NCI-H748 (cell line): ENCODE data around the gene GPRC5C.

Experiments used
- DNase-seq: peaks from one replicate; lab custom pipeline; 2025; ENCODE audit not compliant: unreplicated experiment; lab: John Stamatoyannopoulos, UW

The GPRC5C gene, protein sequence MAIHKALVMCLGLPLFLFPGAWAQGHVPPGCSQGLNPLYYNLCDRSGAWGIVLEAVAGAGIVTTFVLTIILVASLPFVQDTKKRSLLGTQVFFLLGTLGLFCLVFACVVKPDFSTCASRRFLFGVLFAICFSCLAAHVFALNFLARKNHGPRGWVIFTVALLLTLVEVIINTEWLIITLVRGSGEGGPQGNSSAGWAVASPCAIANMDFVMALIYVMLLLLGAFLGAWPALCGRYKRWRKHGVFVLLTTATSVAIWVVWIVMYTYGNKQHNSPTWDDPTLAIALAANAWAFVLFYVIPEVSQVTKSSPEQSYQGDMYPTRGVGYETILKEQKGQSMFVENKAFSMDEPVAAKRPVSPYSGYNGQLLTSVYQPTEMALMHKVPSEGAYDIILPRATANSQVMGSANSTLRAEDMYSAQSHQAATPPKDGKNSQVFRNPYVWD

DNA sequence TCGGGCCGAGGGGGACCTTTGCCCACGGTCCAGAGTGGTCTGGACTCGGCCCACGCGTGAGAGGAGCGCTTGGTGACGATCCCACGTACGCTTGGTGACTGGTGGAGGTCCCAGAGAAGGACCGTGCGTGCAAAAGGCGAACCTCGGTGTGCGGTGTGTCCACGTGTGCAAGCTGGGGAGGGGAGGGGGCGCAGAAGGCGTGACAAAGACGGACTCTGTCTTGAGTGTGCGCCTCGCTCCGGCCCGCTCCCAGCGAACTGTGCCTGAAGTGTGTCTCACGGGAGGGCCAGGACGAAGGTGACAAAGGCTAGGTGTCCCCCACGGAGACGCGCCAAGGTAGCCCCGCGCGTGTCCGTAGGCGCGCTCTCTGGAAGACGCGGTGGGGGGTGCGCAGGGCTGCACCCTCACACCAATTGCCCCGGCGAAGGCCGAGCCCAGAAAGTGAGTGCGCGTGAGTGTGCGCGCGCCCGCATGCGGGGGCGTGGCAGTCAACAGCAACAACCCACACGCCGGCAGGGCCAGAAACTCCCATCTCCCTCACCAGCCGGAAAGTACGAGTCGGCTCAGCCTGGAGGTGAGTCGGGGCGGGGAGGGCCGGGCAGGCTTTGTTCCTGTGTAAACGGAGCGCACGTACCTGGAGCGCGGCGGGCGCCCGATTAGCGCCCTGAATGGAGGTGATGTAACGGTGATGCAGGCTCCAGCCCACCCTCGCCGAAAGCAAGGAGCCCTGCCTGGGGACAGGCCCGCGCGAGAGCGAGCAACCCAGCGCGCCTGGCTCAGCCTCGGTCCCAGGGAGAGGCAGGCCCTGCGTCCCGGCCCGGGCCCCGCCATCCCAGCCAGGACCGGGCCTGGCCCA, at the start of gene GPRC5C:
TSS of gene GPRC5C (plus strand) at position 521 of the 856 bp plus-strand sequence. CDS start 7,689 bp downstream, outside the sequence.
- peak; percentile 82 for DNase-seq

DNA sequence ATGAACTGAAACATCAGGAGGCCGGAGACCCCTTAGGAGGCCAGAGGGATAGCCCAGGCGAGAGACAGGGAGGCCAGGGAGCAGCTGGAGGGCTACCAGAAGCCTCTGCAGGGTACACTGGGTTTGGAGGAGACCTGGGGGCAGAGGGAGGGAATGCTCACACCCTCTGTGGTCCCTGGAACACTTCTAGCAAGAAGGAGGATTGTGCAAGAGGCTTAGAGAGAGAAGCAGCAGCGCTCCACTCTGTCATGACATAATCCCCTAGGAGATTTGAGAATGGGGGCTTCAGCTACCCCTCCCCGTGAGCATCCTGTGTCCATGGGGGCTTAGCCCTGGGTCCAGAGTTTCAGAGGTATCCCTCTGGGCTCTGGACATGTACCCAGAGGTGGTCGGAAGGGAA, 48.7 kb upstream of the GPRC5C start:
- DNase-seq, result no peak

DNA sequence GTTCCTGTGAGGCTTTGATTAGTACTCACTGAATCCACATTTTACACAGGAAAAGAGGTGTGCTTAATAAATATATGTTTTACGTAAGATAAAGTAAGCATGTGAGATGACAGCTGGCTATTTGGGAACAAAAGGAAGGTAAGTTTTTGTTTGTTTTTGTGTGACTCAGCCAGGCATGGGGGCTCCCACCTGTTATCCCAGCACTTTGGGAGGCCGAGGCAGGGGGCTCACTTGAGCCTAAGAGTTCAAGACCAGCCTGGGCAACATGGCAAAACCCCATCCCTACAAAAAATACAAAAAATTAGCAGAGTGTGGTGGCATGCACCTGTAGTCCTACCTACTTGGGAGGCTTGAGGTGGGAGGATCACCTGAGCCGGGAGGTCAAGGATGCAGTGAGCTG, 46.7 kb upstream of the GPRC5C start:
- DNase-seq, result no peak

DNA sequence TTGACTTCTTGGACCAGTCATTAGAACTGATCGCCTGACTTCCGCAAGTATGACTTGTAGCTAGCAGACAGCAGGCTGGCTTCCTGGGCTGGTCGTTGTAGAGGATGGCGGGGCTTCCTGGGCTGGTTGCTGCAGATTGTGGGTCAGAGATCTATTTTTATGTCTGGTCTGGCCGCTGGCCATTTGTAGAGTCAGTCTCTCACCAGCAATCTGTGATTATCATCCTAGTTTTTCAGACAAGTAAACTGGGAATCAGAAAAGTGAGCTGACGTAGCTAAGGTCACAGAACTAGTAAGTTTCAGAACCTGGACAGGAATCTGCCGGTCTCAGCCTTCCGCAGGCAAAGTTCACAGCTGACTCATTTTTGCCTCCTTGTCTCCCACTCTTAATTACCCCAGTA, 45.5 kb upstream of the GPRC5C start:
- no peak for DNase-seq

DNA sequence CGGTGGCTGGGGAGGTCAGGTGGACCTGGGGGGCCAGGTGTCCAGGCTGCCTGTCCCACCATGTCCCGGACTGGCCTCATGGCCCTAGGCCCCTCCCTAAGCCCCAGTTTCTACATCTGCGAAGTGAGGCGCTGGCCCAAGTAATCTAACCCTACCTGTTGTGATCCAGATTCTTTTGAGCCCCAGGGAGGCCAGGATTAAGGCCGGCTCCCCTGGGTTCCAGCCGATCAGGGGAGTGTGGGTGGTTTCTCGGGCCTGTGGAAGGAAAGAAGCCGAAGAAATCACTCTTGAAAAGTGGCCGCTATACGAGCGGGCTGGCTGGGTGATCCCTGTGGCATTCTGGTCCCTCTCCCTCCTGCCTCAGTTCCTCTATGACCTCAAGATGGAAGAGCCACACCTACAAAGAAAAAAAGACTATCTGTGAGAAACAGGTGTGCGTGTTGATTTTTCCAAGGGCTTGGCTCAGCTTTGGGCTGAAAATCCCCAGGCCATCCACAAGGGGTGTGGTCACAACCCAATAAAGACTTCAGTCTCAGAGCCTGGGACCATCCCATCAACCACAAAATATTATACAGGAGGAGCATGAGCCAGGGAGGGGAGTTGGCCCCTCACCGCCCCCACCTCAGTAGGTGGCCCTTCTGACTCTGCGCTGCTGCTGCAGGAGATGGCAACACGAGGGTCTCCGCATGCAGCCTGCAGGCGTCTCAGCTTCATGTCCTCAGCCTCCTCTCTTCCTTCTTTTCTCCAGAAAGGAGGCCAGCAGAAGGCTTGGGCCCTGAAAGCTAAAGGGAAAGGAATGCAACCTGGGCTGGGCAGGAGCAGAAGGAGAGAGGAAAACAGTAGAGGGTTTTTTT, 44.3 kb upstream of the GPRC5C start:
- no peak for DNase-seq

DNA sequence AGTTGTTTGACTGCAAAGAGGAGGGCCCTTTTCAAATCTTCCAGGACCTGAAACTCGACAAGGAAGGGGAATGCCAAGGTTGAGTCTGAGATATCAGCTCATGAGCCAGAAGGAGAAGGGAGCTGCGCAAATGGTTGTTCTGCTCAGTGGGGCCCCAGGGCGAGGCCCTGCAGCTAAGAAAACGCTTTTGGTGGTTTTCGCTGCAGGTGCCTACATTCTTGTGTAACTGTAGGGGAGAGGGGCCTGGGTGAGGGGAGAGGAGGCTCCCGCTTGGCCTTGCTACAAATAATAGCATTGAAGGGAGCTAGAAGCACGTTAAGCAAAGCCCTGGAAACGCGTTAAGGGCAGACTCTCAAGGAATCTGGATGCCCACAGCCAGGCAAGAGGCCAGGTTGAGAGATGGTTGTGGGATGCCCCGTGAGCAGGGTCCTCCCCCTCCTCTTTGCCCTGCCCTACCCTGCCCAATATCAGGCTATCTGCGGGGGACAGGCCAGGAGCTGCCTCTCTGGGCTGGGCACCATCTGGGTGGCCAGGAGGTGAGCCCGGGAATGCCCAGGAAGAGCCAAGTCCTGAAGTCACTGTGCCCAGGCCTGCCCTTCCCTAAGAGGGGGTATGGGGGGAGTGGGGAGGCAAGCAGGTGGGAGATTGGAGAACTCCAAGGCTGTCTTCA, 42.7 kb upstream of the GPRC5C start:
- DNase-seq, result no peak

DNA sequence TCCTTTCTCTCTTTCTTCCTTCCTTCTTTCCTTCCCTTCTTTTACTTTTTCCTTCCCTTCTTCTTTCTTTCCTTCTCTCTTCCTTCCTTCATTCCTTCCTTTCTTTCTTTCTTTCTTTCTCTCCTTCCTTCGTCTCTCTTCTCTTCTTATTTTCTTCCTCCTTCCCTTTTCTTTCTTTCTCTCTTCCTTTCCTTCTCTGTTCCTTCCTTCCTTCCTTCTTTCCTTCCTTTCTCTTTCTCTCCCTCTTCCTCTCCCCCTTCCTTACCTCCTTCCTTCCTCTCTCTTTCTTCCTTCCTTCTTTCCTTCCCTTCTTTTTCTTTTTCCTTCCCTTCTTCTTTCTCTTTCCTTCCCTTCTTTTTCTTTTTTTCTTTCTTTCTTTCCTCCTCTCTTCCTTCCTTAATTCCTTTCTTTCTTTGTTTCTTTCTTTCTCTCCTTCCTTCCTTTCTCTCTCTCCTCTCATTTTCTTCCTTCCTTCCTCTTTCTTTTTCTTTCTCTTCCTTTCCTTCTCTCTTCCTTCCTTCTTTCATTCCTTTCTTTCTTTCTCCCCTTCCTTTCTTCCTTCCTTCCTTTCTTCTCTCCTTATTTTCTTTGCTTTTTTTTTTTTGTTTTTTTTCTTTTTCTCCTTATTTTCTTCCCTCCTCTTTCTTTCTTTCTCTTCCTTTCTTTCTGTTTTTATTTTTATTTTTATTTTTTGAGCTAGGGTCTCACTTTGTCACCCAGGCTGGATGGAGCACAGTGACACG, 41.8 kb upstream of the GPRC5C start:
- DNase-seq, result no peak

DNA sequence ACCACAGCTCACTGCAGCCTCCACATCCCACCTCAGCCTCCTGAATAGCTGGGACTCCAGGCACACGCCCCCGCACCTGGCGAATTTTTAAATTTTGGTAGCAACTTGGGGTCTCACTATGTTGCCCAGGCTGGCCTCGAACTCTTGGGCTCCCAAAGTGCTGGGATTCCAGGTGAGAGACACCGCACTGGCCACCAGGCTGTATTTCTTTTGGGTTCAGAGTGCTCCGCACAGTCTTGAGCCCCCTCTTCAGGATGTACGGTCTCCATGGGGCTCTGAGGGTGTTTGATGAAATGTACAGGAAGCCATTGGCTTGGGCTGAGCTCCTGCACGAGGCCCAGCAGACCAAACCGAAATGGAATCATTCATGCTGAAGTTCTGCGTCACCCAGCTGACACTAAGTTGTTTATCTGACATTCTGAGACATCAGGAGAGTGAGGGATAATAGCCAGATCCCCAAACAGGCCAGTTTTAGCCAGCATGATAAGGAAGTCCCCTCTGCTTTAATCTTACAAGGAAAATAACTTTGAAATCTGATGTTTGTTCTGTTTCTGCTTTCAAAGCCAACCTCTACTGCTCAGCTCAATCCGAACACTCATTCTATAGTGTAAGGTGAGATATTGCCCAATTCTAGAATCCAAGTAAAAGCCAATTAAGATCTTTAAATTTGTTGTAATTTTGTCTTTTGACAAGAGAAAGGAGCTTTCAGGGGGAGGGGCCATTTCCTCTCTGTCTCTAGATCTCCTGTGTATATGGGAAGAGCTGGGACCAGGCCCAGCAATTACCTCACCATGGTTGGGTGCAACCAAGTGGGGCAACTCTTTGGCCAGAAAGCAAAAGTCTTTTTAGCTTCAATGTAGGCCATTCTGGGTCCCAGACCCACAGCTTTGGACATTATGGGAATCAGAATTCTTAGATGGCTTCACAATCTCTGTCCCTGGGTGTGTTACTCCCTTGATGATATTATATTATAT, 40.9 kb upstream of the GPRC5C start:
- DNase-seq, result no peak

DNA sequence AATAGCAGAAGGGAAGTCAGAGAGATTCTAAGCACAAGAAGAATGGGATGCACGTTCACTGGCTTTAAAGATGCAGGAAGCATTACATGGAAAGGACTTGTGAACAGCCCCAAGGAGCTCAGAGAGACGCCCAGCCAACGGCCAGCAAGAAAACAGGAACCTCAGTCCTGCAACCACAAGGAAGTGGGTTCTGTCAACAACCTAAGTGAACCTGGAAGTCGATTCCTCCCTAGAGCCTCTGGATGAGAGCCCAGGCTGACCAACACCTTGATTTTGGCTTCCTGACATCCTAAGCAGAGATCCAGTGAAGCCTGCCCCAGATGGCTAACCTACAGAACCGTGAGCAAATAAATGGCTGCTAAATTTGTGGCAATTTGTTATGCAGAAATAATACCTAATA, 40.1 kb upstream of the GPRC5C start:
- no peak for DNase-seq

DNA sequence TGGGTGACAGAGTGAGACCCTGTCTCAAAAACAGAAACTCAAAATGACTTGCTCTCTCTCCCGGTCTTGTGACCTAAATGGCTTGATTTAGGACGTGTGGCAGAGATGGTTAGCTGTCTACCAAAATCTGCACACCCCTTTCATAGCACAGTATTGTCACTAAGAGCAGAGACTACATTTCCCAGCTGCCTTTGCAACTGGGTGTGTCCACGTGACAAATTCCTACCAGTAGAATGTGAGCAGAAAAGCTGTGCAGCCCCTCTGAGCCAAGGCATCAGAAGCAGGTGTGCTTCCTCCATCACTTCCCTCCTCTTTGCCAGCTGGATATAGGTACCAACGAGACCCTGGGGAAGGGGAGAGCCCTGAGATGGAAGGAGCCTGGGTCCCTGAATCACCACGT, 39.0 kb upstream of the GPRC5C start:
- no peak for DNase-seq

DNA sequence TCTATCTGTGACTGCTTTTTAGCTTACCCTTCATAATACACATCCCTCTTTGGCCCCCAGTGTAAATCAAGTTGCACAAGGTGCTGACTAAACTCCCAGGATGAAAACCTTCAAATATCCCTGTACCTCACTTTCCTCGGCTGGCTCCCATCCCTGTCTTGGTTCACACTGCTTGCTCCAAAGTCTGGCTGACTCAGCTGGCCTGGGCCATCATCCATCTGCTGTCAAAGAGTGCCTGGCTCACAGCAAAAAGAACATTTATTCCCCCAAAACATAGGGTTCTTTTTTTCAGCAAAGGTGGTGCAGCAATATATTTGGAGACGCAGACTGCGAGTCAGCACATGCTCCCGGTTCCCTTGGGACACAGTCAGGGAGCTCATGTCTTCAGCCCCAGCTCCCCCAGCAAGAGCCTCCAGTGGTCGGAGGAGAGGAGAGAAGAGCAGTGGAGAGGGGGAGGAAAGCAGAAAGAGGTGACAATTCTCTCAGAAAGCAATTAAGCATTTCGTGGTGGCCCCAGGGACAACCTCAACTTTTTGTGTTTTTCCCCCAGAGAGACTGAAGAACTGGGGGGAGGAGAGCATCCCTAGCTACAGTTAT, 38.4 kb upstream of the GPRC5C start:
- no peak for DNase-seq

DNA sequence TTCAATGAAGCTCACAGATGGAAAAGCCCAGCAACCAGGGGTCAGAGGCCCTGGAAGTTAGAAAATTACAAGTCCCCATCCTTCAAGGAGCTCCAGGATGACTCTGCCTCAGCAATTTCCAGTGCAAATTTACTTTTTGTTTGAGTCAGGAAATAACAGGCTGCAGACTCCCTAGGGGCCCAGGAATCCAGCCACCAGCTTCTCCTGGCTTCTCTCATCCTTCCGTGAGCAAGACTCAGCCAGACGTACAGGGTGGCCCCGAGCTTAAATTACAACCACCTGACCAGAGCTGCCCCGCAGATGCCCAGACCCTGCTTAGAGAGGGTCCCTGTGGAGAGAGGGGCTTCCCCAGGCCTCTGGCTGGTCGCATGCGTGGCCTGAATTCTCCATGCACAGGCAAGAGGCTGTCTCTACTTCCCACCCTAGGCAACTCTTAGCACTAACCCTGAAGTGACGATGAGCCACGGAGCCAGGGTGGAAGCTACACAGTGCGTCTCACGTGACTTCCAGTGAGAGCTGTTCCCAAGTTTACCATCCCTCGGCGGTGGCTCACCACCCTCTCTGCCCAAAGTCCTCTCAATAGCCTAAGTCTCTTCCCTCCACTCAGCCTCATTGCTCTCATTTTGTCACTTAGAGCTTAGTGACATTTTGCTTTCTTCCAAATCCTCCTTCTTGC, 37.5 kb upstream of the GPRC5C start:
- no peak for DNase-seq

DNA sequence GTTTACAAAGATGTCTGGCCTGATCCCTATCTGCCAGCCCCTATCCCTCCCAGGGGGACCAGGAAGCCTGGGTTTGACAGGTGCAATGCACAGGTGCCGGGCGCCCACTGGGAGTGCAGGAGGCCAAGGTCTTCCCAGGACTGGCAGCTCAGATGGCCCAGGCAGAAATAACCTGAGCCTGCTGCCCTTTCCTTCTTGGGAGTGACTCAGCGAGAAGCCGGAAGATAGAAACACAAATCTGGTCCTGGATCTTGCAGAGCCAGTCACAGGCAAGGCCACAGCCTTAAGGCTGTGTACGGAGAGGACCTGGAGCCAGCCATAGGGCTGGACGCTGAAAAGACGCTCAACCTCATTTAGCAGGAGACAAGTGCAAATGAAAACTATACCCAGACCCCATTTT, 36.9 kb upstream of the GPRC5C start:
- no peak for DNase-seq

DNA sequence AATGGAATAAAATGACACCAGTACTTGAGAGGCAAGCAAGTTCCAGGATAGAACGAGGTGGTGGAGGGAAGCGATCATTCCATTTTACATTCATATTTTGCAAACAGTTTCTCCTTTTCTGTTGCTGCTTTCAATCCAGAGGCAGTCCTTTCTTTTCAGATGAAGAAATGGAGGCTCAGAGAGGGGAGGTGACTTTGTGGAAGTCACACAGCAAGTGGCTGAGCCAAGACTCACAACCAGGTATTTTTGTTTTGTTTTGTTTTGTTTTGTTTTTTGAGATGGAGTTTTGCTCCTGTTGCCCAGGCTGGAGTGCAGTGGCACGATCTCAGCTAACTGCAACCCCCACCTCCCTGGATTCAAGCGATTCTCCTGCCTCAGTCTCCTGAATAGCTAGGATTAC, 35.3 kb upstream of the GPRC5C start:
- no peak for DNase-seq

DNA sequence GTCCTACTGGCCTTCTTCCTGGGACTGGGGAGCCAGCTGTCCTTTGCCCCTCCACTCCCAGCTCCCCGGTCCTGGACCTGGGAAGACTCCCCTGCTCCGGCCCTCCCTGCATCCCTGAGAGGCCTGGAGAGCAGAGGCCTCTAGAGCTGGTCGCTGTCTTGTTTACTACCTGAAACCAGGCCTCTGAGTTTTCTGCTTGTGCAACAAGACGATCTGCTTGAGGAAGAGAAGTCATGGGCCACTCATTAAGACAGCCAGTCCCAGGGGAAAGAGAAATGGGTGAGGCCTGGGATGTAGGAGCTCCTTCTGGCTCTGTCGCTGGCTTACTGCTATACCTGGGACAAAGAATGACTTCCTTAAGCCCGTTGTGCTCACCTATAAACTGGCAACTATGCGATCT, 29.8 kb upstream of the GPRC5C start:
- no peak for DNase-seq

DNA sequence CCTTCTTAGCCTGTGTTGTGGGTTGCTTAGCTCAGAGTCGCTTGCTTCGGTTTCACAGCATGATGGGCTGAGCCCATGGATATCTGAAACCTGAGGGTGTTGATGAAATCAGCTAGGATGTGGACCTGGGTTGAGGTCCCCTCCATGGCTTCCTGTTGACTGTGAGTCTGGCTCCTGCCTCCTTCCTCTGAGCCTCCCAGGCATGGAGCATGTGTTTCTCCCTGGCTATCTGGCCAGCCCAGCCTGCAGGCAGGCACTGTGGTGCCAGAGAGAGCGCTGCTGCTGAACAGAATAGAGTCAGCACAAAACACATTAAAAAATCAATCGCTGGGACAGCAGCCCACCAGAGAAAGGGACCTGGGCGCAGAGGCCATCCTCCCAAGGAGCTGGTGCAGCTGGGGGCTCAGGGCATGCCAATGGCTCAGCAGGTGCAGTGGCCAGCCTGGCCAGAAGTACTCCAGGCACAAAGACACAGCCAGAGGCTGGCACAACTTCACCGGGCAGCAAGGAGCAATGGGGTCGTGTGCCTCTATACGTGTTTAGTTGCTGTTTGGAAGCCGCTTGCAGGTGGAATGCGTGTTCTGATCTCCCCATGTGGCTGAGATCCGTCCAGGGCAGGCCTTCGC, 28.3 kb upstream of the GPRC5C start:
- DNase-seq, result no peak

DNA sequence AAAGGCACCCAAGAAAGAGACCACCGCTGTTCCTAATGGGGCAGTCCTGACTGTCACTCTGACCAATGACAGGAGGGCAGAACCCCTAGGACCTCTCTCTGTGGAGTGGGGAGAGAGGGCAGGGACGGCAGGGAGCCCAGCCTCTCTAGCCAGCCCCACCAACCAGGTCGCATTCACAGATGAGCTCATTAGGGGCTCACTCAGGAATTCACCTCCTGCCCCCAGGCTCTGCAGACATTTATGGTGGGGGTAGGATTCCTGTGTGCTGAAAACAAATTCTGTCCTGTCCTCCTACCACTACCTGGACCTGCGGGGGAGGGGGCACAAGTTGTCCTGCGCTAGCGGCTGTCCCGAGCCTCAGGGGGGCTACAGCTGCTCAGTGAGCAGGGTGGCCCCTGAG, 27.7 kb upstream of the GPRC5C start:
- DNase-seq, result no peak
